ENCODE measurements around the gene NTRK2.

NTRK2 gene

DNA sequence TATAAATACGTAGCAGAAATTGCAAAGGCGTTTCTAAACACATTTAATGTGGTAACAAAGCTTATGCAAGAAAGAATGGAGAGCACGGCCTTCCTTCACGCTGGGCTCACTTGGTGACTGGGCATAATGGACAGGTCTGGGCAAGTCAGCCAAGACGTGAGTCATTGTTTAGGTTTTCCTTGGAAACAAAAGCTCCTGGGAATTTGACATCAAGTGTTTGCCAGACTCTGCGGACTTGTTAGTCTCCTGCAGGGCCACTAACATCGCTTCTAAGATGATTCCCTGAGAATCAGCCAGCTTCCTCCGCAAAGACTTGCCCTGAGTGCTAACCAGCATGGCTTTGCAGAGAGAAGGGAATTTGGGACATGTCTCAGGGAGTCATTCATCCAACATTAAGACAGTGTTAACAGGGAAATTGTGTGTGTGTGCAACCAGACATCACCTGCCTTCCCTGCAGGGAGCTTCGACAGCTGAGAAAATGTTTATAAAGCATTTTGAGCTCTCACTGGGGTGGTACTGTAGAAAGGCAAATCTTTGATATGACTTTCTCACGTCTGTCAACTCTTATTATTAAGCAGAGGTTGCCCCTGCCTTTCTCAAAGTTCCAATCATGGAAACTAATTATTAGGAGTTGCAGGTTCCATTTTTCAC lies 182.5 kb downstream of the NTRK2 start:
- Histone ChIP-seq H3K9ac (ENCODE audit: low read depth, low read length, poor library complexity, severe bottlenecking) (no peak overlapping the region), H3K4me1 (ENCODE audit: insufficient read depth, low read length, poor library complexity, severe bottlenecking) (no peaks in the 10 kb centered on the region), H3K36me3 (ENCODE audit: insufficient read depth, low read length) (no peaks in the 10 kb centered on the region), H3K27me3 (ENCODE audit: insufficient read depth, low read length, poor library complexity, severe bottlenecking) (no peaks in the 10 kb centered on the region), H3K4me2 (ENCODE audit: low read depth, low read length, poor library complexity, severe bottlenecking) (no peak overlapping the region), H2AFZ (ENCODE audit: low read length) (no peak overlapping the region), H3K4me3 (ENCODE audit: low read length, poor library complexity, severe bottlenecking) (no peak overlapping the region), H3F3A (ENCODE audit: low read depth) (no peaks in the 10 kb centered on the region), H4K20me1 (ENCODE audit: insufficient read depth, low read length, poor library complexity, severe bottlenecking) (no peaks in the 10 kb centered on the region), H3K79me2 (ENCODE audit: insufficient read depth, low read length) (no peaks in the 10 kb centered on the region), H3K9me2 (replicated peaks; ENCODE audit: low read depth, low read length) (no peaks in the 10 kb centered on the region), H3K9me3 (ENCODE audit: insufficient read depth, low read depth, low read length) (no peaks in the 10 kb centered on the region)
- no peak for TF ChIP-seq EZH2phosphoT487 (IDR thresholded peaks at IDR 0.05; ENCODE audit: borderline replicate concordance)
- TF ChIP-seq, protein P1, sequence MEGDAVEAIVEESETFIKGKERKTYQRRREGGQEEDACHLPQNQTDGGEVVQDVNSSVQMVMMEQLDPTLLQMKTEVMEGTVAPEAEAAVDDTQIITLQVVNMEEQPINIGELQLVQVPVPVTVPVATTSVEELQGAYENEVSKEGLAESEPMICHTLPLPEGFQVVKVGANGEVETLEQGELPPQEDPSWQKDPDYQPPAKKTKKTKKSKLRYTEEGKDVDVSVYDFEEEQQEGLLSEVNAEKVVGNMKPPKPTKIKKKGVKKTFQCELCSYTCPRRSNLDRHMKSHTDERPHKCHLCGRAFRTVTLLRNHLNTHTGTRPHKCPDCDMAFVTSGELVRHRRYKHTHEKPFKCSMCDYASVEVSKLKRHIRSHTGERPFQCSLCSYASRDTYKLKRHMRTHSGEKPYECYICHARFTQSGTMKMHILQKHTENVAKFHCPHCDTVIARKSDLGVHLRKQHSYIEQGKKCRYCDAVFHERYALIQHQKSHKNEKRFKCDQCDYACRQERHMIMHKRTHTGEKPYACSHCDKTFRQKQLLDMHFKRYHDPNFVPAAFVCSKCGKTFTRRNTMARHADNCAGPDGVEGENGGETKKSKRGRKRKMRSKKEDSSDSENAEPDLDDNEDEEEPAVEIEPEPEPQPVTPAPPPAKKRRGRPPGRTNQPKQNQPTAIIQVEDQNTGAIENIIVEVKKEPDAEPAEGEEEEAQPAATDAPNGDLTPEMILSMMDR (conservative IDR thresholded peaks at IDR 0.05; ENCODE audit: low read length) = no peak

DNA sequence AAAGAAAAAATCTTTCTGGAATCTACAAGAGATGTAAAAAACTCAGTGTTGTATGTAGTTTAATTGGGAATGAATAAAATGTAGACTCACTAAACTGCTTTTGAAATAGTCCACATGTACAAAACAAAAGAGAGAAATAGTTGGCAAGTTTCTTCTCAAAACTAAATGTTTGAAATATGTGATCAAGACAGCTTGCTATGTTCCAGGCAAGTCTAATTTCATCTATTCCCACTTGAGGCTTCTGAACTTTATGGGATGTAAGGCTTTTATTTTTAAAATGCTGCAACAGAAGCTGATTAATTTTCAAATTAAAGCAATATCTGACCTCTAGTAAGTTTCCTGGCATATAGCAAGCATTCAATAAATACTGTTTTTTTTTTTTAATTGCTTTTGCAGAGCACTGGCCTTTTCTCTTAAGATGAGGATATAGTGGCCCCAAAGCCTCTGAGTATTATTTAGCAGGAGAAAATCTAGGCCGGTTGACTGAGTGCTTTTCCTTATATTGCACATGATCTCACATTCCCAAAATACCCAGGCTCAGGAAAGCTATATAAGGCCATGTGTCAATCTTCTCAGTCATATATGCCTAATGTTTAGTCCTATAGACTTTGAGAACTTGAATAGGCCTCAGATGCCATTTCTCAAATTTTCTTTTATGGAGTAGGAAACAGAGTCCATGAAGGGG lies 183.2 kb downstream of the NTRK2 start:
- H2AFZ ChIP-seq (ENCODE audit: low read length) = no peak overlapping the region
- no peak overlapping the region for H3K4me2 ChIP-seq (ENCODE audit: low read depth, low read length, poor library complexity, severe bottlenecking)
- TF ChIP-seq, protein P1 (conservative IDR thresholded peaks at IDR 0.05; ENCODE audit: low read length) = no peak
- TF ChIP-seq EZH2phosphoT487 (IDR thresholded peaks at IDR 0.05; ENCODE audit: borderline replicate concordance) = no peak
- no peaks in the 10 kb centered on the region for H3K27me3 ChIP-seq (ENCODE audit: insufficient read depth, low read length, poor library complexity, severe bottlenecking)
- H3K36me3 ChIP-seq (ENCODE audit: insufficient read depth, low read length) = no peaks in the 10 kb centered on the region
- H3K9ac ChIP-seq (ENCODE audit: low read depth, low read length, poor library complexity, severe bottlenecking) = no peak overlapping the region
- H3F3A ChIP-seq (ENCODE audit: low read depth) = no peaks in the 10 kb centered on the region
- H3K9me2 ChIP-seq (replicated peaks; ENCODE audit: low read depth, low read length) = no peaks in the 10 kb centered on the region
- no peaks in the 10 kb centered on the region for H3K79me2 ChIP-seq (ENCODE audit: insufficient read depth, low read length)
- H3K4me1 ChIP-seq (ENCODE audit: insufficient read depth, low read length, poor library complexity, severe bottlenecking) = no peaks in the 10 kb centered on the region
- no peaks in the 10 kb centered on the region for H4K20me1 ChIP-seq (ENCODE audit: insufficient read depth, low read length, poor library complexity, severe bottlenecking)
- no peak overlapping the region for H3K4me3 ChIP-seq (ENCODE audit: low read length, poor library complexity, severe bottlenecking)
- no peaks in the 10 kb centered on the region for H3K9me3 ChIP-seq (ENCODE audit: insufficient read depth, low read depth, low read length)

DNA sequence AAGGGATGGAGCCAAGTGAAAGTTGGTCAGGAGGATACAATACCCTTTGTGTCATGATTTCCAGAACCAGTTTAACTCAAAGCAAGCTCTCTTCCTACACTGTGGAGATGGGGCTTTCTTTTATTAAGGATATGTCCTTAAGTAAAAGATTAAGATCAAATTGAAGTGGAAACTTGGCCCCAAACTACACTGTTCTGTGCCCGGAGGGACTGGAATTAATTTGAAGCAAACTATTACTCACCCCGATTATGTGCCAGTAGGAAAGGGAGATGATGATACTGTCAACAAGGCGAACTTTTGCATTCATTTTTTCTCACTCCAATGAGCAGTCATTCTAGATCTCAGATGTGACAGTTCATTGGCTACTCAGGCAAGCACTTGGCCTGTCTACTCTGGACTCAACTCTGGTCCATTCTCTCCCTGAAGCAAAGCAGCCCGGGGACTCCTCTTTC lies 186.7 kb downstream of the NTRK2 start:
- H3K36me3 ChIP-seq (ENCODE audit: insufficient read depth, low read length) = no peaks in the 10 kb centered on the region
- H3K9ac ChIP-seq (ENCODE audit: low read depth, low read length, poor library complexity, severe bottlenecking) = no peak overlapping the region
- no peaks in the 10 kb centered on the region for H3F3A ChIP-seq (ENCODE audit: low read depth)
- H3K27me3 ChIP-seq (ENCODE audit: insufficient read depth, low read length, poor library complexity, severe bottlenecking) = no peaks in the 10 kb centered on the region
- no peaks in the 10 kb centered on the region for H3K9me2 ChIP-seq (replicated peaks; ENCODE audit: low read depth, low read length)
- H3K4me2 ChIP-seq (ENCODE audit: low read depth, low read length, poor library complexity, severe bottlenecking) = no peak overlapping the region
- H3K4me3 ChIP-seq (ENCODE audit: low read length, poor library complexity, severe bottlenecking) = no peak overlapping the region
- no peaks in the 10 kb centered on the region for H4K20me1 ChIP-seq (ENCODE audit: insufficient read depth, low read length, poor library complexity, severe bottlenecking)
- no peaks in the 10 kb centered on the region for H3K4me1 ChIP-seq (ENCODE audit: insufficient read depth, low read length, poor library complexity, severe bottlenecking)
- H3K9me3 ChIP-seq (ENCODE audit: insufficient read depth, low read depth, low read length) = no peaks in the 10 kb centered on the region
- no peak overlapping the region for H2AFZ ChIP-seq (ENCODE audit: low read length)
- TF ChIP-seq, protein P1 (conservative IDR thresholded peaks at IDR 0.05; ENCODE audit: low read length) = no peak
- no peak for TF ChIP-seq EZH2phosphoT487 (IDR thresholded peaks at IDR 0.05; ENCODE audit: borderline replicate concordance)
- no peaks in the 10 kb centered on the region for H3K79me2 ChIP-seq (ENCODE audit: insufficient read depth, low read length)

All from Loucy (cell line).